HG02870 (cell line): ENCODE results near the gene THOC6.

Experiments used
- ATAC-seq: cut with Tn5 transposase; IDR thresholded peaks from one replicate; pipeline ENCODE4 v1.9.1; 2021; ENCODE audit warnings: mild to moderate bottlenecking, moderate library complexity; ENCODE audit not compliant: unreplicated experiment

The THOC6 gene

GRCh38 chr16:2991566-2992261, 32.1 kb upstream of the THOC6 start:
- ATAC-seq, result no peak

GRCh38 chr16:2992383-2993081, 31.3 kb upstream of the THOC6 start:
- ATAC-seq, result no peak

DNA sequence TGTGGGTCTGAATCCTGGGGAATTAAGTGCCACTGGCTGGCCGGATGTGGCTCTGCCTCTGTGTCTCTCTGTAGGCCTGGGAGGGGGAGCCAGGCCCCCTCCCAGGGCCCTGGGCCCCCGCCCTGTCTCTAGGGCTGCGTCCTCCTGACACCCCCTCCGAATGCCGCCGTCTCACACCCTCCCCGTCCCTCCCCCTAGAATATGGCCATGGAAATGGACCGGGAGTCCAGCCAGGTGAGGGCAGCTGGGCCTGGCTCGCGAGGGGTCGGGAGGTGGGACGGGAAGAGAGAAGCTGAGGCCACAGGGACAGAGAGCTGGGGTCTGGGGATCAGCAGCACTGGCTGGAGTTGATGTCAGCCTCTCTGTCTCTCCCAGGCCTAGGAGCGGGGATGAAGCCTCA, 27.5 kb upstream of the THOC6 start:
- no peak for ATAC-seq

- ATAC-seq, result no peak
Observed at GRCh38 chr16:2999929-3000328, 23.9 kb upstream of the THOC6 start.

- ATAC-seq, result no peak
Observed at GRCh38 chr16:3000540-3000939, 23.3 kb upstream of the THOC6 start.

GRCh38 chr16:3001316-3001715, 22.5 kb upstream of the THOC6 start:
- no peak for ATAC-seq

DNA sequence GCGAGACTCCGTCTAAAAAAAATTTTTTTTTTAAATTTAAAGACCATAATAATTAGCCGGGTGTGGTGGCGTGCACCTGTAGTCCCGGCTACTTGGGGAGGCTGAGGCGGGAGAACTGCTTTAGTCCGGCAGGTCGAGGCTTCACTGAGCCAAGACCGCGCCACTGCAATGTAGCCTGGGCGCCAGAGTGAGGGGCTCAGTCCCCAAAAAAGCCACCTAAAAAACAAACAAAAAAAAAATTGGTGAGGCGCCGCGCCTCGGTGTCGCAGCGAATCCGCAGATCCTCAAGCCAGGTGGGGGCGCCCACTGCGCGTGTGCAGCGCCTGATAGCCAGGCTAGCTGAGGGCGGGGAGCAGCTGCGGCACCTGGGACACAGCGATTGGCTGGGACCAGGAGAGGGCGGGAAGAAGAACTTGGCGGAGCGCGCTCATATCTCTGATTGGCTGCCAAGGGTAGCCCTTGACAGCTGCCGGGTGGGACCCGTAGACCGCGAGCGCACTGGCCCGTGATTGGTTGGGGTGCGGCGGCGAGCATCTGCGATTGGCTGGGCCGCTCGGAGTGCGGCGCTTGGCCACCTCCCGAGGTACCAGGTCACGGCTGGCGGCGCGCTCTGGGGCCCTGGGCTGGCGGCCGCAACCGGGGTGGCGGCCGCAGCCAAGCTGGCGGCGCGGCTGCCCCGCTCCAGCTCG, 20.1 kb upstream of the THOC6 start:
- peak; percentile 99 for ATAC-seq

- ATAC-seq, result no peak
Observed at GRCh38 chr16:3004319-3004718, 19.5 kb upstream of the THOC6 start.

- no peak for ATAC-seq
Observed at GRCh38 chr16:3004781-3005284, 19.0 kb upstream of the THOC6 start.

DNA sequence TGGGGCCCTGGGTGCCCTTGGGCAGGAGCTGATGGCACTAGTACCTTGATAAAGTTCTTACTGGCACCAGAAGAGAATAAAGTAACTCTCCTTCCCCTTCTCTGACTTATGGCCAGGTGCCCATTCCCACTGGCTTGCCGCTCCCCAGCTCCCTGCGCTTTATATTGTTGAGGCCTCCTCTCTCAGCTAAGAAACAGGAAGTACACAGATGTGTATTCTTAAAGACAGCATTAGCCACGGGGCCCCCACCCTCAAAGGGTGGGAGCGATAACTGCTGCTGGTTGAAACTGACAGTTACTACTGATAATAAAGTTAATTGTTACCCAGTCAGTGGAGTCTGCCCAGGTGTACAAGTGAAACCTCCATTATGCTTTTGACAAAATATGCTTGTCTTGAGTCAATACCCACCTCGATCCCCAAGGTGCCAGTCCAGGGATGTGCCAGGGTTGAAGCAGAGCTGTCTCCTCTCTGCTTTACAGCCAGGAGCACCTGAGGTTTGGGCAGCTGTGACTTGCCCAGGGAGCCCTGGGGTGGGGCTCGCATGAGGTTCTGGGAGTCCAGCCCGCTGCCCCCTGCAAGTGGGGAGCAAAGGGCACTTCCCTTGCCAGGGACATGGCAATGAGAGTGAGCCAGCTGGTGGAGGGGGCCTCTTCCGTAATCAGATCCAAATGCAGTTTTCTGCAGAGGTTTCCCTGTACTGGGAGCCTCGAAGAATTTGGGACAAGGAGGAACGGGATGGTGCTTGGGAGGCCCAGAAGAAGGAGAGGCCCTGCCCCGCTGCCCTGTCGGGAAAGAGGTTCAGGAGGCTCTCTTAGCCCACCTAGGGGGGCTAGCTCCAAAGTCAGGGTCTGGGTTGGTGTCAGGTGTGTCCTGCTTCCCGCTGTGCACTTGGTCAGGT, 16.5 kb upstream of the THOC6 start:
- ATAC-seq, result no peak

DNA sequence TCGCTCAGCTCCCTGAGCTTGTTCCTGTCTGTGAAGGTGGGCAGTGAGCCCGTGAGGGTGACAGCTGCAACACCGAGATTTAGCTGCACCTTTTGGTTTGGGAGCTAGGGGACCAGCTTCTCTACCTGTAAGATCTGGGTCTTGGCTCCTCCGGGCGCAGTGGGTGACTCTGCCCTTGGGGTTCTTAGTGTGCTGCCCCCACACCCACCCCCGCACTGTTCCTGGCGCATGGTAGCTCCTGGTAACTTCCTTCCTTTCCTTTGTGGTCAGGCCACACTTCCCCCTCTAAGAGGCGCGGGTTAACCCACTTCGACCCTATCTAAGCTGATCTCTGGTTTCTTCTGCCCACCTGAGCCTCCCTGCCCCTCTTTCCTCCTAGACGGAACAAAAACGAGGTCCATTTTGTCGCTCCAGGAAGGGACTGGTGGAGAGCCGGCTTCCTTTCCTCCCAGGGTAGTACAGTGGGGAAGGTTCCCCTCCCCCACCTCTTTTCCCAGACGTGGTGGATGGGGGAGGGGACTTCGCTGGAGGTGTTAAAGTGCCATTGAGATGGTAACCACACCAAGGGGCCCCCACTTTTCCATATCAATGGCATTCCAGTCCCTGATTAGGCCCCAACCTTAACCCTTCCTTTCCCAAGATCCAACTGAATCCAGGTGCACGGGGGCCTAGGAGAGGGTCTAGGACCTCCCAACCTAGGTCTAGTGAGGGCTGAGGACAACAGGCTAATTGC, 15.7 kb upstream of the THOC6 start:
- ATAC-seq, result no peak

- no peak for ATAC-seq
Observed at GRCh38 chr16:3008690-3009037, 15.2 kb upstream of the THOC6 start.

- ATAC-seq, result no peak
Observed at GRCh38 chr16:3009568-3010390, 14.1 kb upstream of the THOC6 start.

- ATAC-seq, result no peak
Observed at GRCh38 chr16:3010510-3010909, 13.3 kb upstream of the THOC6 start.

DNA sequence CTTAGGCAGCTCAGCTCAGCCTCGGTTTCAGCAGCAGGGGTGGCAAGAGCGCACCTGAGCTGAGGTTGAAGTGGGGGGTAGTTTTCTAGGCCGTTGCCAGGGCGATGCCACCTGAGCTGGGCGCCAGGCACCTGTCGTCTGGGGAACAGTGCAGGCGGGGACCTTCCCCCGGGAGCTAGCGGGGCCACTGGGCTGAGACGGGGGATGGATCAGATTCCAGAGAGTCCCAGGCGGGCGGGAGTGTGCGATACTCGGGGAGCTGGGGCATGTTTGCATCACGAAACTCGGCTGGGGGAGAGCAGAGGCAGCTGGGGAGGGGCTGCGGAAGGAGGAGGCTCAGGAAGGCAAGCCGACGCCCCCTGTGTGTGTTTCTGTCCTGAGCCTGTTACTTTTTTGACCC, 11.6 kb upstream of the THOC6 start:
- ATAC-seq, result no peak

GRCh38 chr16:3012828-3013420, 10.9 kb upstream of the THOC6 start, which contains the start of gene CLDN9:
Gene CLDN9, plus strand, starts transcription at chr16:3012923. Its CDS starts 440 bp downstream, at chr16:3013363.
- ATAC-seq, result no peak

GRCh38 chr16:3013491-3013951, 10.3 kb upstream of the THOC6 start:
- ATAC-seq, result no peak

DNA sequence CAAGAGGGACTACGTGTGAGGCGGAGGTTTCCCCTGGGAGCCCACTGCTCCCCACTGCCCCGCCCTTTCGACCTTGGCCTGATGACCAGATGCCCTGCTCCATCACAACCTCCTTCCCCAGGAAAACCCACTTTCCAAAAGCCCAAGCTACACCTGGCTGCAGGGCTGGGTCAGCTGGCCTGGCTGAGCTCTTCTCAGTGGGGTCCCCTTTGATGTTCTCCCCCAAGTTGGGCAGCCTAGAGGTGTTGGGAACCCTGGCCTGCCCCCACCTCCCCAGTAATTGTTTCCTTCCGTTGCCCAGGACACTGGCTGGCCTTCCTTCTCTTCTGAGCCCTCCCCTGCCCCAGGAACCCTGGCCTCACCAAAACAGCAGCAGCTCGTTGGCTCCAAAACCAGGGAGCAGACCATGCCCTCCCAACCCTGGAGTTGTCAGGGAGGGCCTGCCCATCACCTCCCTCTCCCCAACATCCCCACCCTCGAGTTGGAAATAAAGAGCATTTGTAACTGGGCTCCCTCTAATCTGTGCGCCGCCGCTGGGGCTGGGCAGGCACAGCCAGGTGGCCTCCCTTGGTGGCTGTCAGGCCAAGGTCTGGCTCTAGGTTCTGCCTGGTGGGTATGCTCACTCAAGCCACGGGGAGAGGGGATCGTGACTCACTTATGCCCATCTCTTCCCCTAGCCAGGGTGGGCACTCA, 9.7 kb upstream of the THOC6 start:
- ATAC-seq, result no peak
